Left kidney (tissue), 2 donors: ENCODE results near the gene SYTL1. TPM values are rescaled to one million over a fixed set of nuclear protein-coding genes. Genes with fewer than 3 reads are reported as not detected.
"Not testable (repeated sequence)": the region's sequence is repeated elsewhere in the genome, so short reads cannot be mapped to it uniquely, and the experiment has no call there.

Source experiments
- DNase-seq: peaks from one replicate; pipeline ENCODE4 v3.0.0-alpha.2; 2013
- polyA plus RNA-seq: library from polyadenylated mRNA; unstranded; fragments of 120-200 nt; gene quantifications from one replicate; pipeline ENCODE4 v1.2.1, GENCODE V29; 2013; ENCODE audit not compliant: insufficient read length

Gene SYTL1
- polyA plus RNA-seq, 1 donor: 7.6 TPM

GRCh38 chr1:27383039-27383605, 41.3 kb downstream of the SYTL1 start, which contains the start of gene CD164L2:
CD164L2 (minus strand) TSS chr1:27383333; CDS start chr1:27383239, 94 bp downstream.
- DNase-seq: no peak

GRCh38 chr1:27383661-27384060, 41.8 kb downstream of the SYTL1 start:
- DNase-seq: no peak

- not testable (repeated sequence) for DNase-seq
These were observed 43.0 kb downstream of the SYTL1 start for GRCh38 chr1:27384797-27385196.

GRCh38 chr1:27388337-27389005, 46.6 kb downstream of the SYTL1 start:
- no peak for DNase-seq

GRCh38 chr1:27391511-27392095, 49.8 kb downstream of the SYTL1 start:
- DNase-seq: no peak

GRCh38 chr1:27392096-27392777, 50.4 kb downstream of the SYTL1 start, which contains the start of gene GPR3:
GPR3 (plus strand) TSS chr1:27392622; CDS start chr1:27393799, 1,177 bp downstream.
- DNase-seq: peak; percentile 85

- DNase-seq: no peak
These were observed 51.2 kb downstream of the SYTL1 start for GRCh38 chr1:27392778-27393635.

- no peak for DNase-seq
These were observed 51.9 kb downstream of the SYTL1 start for GRCh38 chr1:27393641-27394281.

GRCh38 chr1:27394282-27394658, 52.4 kb downstream of the SYTL1 start:
- no peak for DNase-seq

- no peak for DNase-seq
These were observed 53.1 kb downstream of the SYTL1 start for GRCh38 chr1:27394925-27395324.

GRCh38 chr1:27395441-27396195, 53.8 kb downstream of the SYTL1 start:
- DNase-seq: no peak

GRCh38 chr1:27397110-27397509, 55.3 kb downstream of the SYTL1 start:
- no peak for DNase-seq

- no peak for DNase-seq
These were observed 55.9 kb downstream of the SYTL1 start for GRCh38 chr1:27397749-27398148.

- no peak for DNase-seq
These were observed 56.8 kb downstream of the SYTL1 start for GRCh38 chr1:27398405-27399149.

GRCh38 chr1:27399251-27400025, 57.6 kb downstream of the SYTL1 start:
- no peak for DNase-seq

- no peak for DNase-seq
These were observed 58.5 kb downstream of the SYTL1 start for GRCh38 chr1:27400082-27400962.

- no peak for DNase-seq
These were observed 59.1 kb downstream of the SYTL1 start for GRCh38 chr1:27400963-27401341.

GRCh38 chr1:27402349-27402754, 60.5 kb downstream of the SYTL1 start:
- DNase-seq: no peak
